IMR-90 (cell line): ENCODE results near the gene CBX8. TPM values are rescaled to one million over a fixed set of nuclear protein-coding genes. Genes with fewer than 3 reads are reported as not detected.

Experiments used
- ATAC-seq: fragments of 200-7000 bp; cut with Tn5 transposase; 2 replicates; pipeline ENCODE4 v1.9.1; 2020; ENCODE audit warnings: low read depth, mild to moderate bottlenecking, moderate library complexity
- BruUV-seq: library from RNA; stranded (reverse); fragments of 400-500 nt; replicated peaks from 2 replicates; lab custom pipeline; 2021; lab: Mats Ljungman, UMichigan
- CTCF ChIA-PET: fragments of 300-600 bp; formaldehyde crosslinking; extraction: SDS; loops from one replicate; lab custom pipeline; 2021; ENCODE audit warnings: antibody characterized with exemption; lab: Yijun Ruan, JAX
- POLR2A ChIA-PET: fragments of 300-600 bp; sonication (Branson Sonifier 250); formaldehyde crosslinking; loops from one replicate; lab custom pipeline; 2022; ENCODE audit warnings: antibody characterized with exemption; ENCODE audit not compliant: unreplicated experiment; lab: Charles Lee
- DNase-seq: peaks from one replicate; pipeline ENCODE4 v3.0.0; 2013
- H2AFZ ChIP-seq: replicated peaks from 2 replicates; pipeline ENCODE3; 2013; ENCODE audit warnings: low read length, mild to moderate bottlenecking; ENCODE audit not compliant: poor library complexity
- H2AK5ac ChIP-seq: 2 replicates; pipeline ENCODE4 v1.6.1; 2013; ENCODE audit warnings: low read depth, low read length, inconsistent platforms
- H2AK9ac ChIP-seq: replicated peaks from 2 replicates; pipeline ENCODE3; 2013; ENCODE audit warnings: mild to moderate bottlenecking, low read depth, low read length, moderate library complexity; ENCODE audit not compliant: poor library complexity
- H2BK120ac ChIP-seq: 2 replicates; pipeline ENCODE4 v1.6.1; 2013; ENCODE audit warnings: low read depth, low read length, inconsistent platforms
- H2BK15ac ChIP-seq: 3 replicates; pipeline ENCODE4 v1.6.1; 2013; ENCODE audit warnings: low read depth, low read length, inconsistent platforms
- H2BK20ac ChIP-seq: 2 replicates; pipeline ENCODE4 v1.6.1; 2013; ENCODE audit warnings: low read depth, mild to moderate bottlenecking, inconsistent platforms, low read length, moderate library complexity
- H2BK5ac ChIP-seq: 2 replicates; pipeline ENCODE4 v1.6.1; 2013; ENCODE audit warnings: mild to moderate bottlenecking, low read depth, low read length, inconsistent platforms; ENCODE audit not compliant: poor library complexity, severe bottlenecking
- H3K14ac ChIP-seq: replicated peaks from 2 replicates; pipeline ENCODE4 v1.6.1; 2013; ENCODE audit warnings: low read depth, low read length, inconsistent platforms
- H3K18ac ChIP-seq: 2 replicates; pipeline ENCODE4 v1.6.1; 2013; ENCODE audit warnings: low read depth, low read length, control low read depth
- H3K23ac ChIP-seq: 2 replicates; pipeline ENCODE4 v1.6.1; 2013; ENCODE audit warnings: low read depth, low read length, inconsistent platforms
- H3K27ac ChIP-seq: 2 replicates; pipeline ENCODE4 v1.5.1; 2013; ENCODE audit warnings: mild to moderate bottlenecking, control low read depth, low read length; ENCODE audit not compliant: insufficient read depth
- H3K27me3 ChIP-seq: 2 replicates; pipeline ENCODE4 v1.6.1; 2013; ENCODE audit warnings: low read length; ENCODE audit not compliant: control insufficient read depth, insufficient read depth
- H3K36me3 ChIP-seq: 2 replicates; pipeline ENCODE4 v1.6.1; 2013; ENCODE audit warnings: low read length, mixed read lengths; ENCODE audit not compliant: control insufficient read depth, insufficient read depth
- H3K4ac ChIP-seq: 2 replicates; pipeline ENCODE4 v1.6.1; 2013; ENCODE audit warnings: low read depth, low read length, inconsistent platforms
- H3K4me1 ChIP-seq: 2 replicates; pipeline ENCODE4 v1.6.1; 2013; ENCODE audit warnings: low read length, mixed read lengths; ENCODE audit not compliant: control insufficient read depth, insufficient read depth
- H3K4me2 ChIP-seq: 2 replicates; pipeline ENCODE4 v1.6.1; 2013; ENCODE audit warnings: low read depth, mild to moderate bottlenecking, control low read depth, low read length, moderate library complexity
- H3K4me3 ChIP-seq: 2 replicates; pipeline ENCODE4 v1.5.1; 2013; ENCODE audit warnings: low read depth, mild to moderate bottlenecking, control low read depth, low read length, moderate library complexity; ENCODE audit not compliant: insufficient read depth
- H3K56ac ChIP-seq: 2 replicates; pipeline ENCODE4 v1.6.1; 2013; ENCODE audit warnings: low read length, inconsistent platforms; ENCODE audit not compliant: insufficient read depth; ENCODE audit errors: extremely low read depth
- H3K79me1 ChIP-seq, 2 experiments: 2 replicates each; pipeline ENCODE4 v1.6.1; 2013; ENCODE audit warnings: low read length in 2 of 2, inconsistent platforms in 1 of 2, low read depth in 1 of 2
- H3K9ac ChIP-seq: 2 replicates; pipeline ENCODE4 v1.6.1; 2013; ENCODE audit warnings: low read depth, low read length, control low read depth
- H3K9me1 ChIP-seq: 2 replicates; pipeline ENCODE4 v1.6.1; 2013; ENCODE audit warnings: low read length, inconsistent platforms; ENCODE audit not compliant: insufficient read depth
- H3K9me3 ChIP-seq: 2 replicates; pipeline ENCODE4 v1.6.1; 2013; ENCODE audit warnings: low read length; ENCODE audit not compliant: control insufficient read depth, insufficient read depth
- H4K20me1 ChIP-seq: 2 replicates; pipeline ENCODE4 v1.6.1; 2013; ENCODE audit warnings: low read length, inconsistent platforms; ENCODE audit not compliant: insufficient read depth
- H4K5ac ChIP-seq: 2 replicates; pipeline ENCODE4 v1.6.1; 2013; ENCODE audit warnings: mild to moderate bottlenecking, low read depth, low read length, control low read depth
- H4K8ac ChIP-seq, 2 experiments: 2 replicates each; pipeline ENCODE4 v1.6.1; 2013; ENCODE audit warnings: low read depth in 2 of 2, low read length in 2 of 2, control low read depth in 1 of 2, inconsistent platforms in 1 of 2
- H4K91ac ChIP-seq: 2 replicates; pipeline ENCODE4 v1.6.1; 2013; ENCODE audit warnings: low read depth, low read length, inconsistent platforms; ENCODE audit not compliant: insufficient read depth
- BHLHE40 ChIP-seq: fragments of 150-350 bp; IDR thresholded peaks from 2 replicates; pipeline ENCODE4 v1.6.1; 2016; ENCODE audit warnings: mild to moderate bottlenecking, low read depth, low read length
- CEBPB ChIP-seq: IDR thresholded peaks from 2 replicates; pipeline ENCODE4 v1.6.1; 2012; ENCODE audit warnings: low read depth, low read length, improper control_type of control experiment
- CHD1 ChIP-seq: IDR thresholded peaks from 2 replicates; pipeline ENCODE4 v1.6.1; 2012; ENCODE audit warnings: low read depth, low read length, improper control_type of control experiment
- CTCF ChIP-seq: conservative IDR thresholded peaks from 2 replicates; pipeline ENCODE4 v1.5.1; 2012; ENCODE audit warnings: mild to moderate bottlenecking, low read depth, low read length, improper control_type of control experiment
- MAFK ChIP-seq: IDR thresholded peaks from 2 replicates; pipeline ENCODE4 v1.6.1; 2012; ENCODE audit warnings: low read depth, low read length, improper control_type of control experiment
- MAZ ChIP-seq: IDR thresholded peaks from 2 replicates; pipeline ENCODE4 v1.6.1; 2012; ENCODE audit warnings: low read depth, mild to moderate bottlenecking, low read length, improper control_type of control experiment, moderate library complexity, borderline replicate concordance
- MXI1 ChIP-seq: IDR thresholded peaks from 2 replicates; pipeline ENCODE4 v1.6.1; 2012; ENCODE audit warnings: low read depth, mild to moderate bottlenecking, low read length, moderate library complexity, borderline replicate concordance
- NFE2L2 ChIP-seq: fragments of 150-350 bp; IDR thresholded peaks from 2 replicates; pipeline ENCODE4 v1.6.1; 2016; ENCODE audit warnings: low read depth, mild to moderate bottlenecking, low read length
- POLR2A ChIP-seq: IDR thresholded peaks from 2 replicates; pipeline ENCODE4 v1.6.1; 2012; ENCODE audit warnings: mild to moderate bottlenecking, low read depth, low read length
- RAD21 ChIP-seq: IDR thresholded peaks from 2 replicates; pipeline ENCODE4 v1.6.1; 2012; ENCODE audit warnings: low read length, improper control_type of control experiment
- RCOR1 ChIP-seq: IDR thresholded peaks from 2 replicates; pipeline ENCODE4 v1.6.1; 2012; ENCODE audit warnings: mild to moderate bottlenecking, low read length, improper control_type of control experiment; ENCODE audit not compliant: insufficient replicate concordance
- RFX5 ChIP-seq: IDR thresholded peaks from 2 replicates; pipeline ENCODE4 v1.8.0; 2012; ENCODE audit warnings: low read depth, mild to moderate bottlenecking, low read length, moderate library complexity
- SMC3 ChIP-seq: fragments of 150-350 bp; IDR thresholded peaks from 2 replicates; pipeline ENCODE4 v1.6.1; 2016; ENCODE audit warnings: low read depth, mild to moderate bottlenecking, antibody characterized with exemption, low read length, moderate library complexity
- WGBS, 2 experiments: methylation state at CpG; one replicate each; pipeline versions ENCODE4 v1.1.5 to v1.1.7; 2013; ENCODE audit warnings: missing lambda C conversion rate in 2 of 2; ENCODE audit not compliant: insufficient read length in 1 of 2; ENCODE audit errors: extremely low coverage in 2 of 2; 5-methylcytosine and 5-hydroxymethylcytosine counted together
- dilution Hi-C: fragments of 300-500 bp; cut with HindIII; formaldehyde crosslinking; loops from one replicate; pipeline ENCODE4 v1.14.3; 2018; ENCODE audit warnings: low sequenced_read_pairs; ENCODE audit not compliant: unreplicated experiment
- in situ Hi-C: fragments of 300-500 bp; cut with MboI; formaldehyde crosslinking; loops from 3 replicates; pipeline ENCODE4 v1.14.3; 2019; ENCODE audit warnings: low sequenced_read_pairs, inconsistent platforms, mixed read lengths
- intact Hi-C: fragments of 100-400 bp; cut with micrococcal nuclease; formaldehyde crosslinking; loops from 2 replicates; pipeline ENCODE4 v1.10.0; 2022
- polyA plus RNA-seq, 3 experiments: library from polyadenylated mRNA; depleted of rRNA; stranded (reverse); fragments of >200 nt; gene quantifications; 2 replicates each; pipeline ENCODE4 v1.2.3, GENCODE V29; 2012; ENCODE audit warnings: low replicate concordance in 1 of 3
- total RNA-seq: library from RNA; depleted of rRNA; stranded (reverse); fragments of >200 nt; gene quantifications from 2 replicates; pipeline ENCODE4 v1.2.3, GENCODE V29; 2012

Gene CBX8
- total and polyA plus RNA-seq, 2 of the 4 experiments (the other 2 are of a cell fraction): 3.2 to 5.4 TPM

DNA sequence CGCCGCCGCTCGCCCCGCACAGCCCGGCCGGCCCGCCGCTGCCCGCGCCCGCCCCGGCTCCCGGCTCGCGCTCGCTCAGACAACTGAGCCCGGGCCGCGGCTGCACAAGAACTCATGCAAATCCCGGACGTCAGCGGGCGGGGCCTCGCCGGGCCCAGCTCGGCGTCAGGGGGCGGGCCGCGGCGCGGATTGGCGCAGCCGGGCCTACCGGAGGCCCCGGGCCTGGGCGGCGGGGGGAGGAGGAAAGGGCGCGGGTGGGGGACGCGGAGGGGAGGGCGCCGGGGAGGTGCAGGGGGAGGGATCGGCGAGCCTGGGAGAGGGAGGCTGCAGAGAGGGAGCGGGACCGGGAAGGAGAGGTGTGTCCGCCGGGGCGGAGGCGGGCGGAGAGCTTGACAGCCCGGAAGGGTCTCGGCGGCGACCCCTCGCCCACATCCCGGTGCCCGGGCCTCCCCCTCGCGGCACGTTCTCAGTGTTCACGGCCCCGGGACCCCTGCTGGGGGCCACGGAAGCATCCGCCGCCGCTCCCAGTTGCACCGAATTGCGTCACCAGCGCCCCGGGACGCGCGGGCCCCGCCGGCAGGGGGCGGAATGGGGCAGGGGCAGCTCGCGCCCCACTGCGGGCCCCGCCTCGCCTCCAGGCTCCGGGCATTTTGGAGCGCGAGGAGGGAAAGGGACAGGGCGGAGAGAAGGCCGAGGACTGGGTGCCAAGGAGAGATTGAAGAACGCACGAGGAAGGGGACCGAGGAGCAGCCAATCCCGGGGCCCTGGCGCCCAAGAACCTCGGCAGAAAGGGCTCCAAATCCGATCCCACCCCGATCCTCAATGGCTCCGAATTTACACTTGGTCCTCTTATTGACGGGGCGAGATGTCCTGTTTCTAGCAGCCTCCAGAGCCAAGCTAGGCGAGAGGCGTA lies 42.7 kb upstream of the CBX8 start, which contains the start of gene CBX4:
CBX4 (minus strand) TSS at position 85 of the 913 bp plus-strand sequence. CDS start 189 bp downstream, outside the sequence.
- ATAC-seq: peak; percentile 85
- dilution Hi-C loops (no loop called here), in situ Hi-C loops (loop anchor here (10.0 kb wide), 1 partner anchor 145 kb away; no protein-coding TSS in a partner anchor), intact Hi-C loops (loop anchor here (1.0 to 5.0 kb wide), 3 partner anchors 46 to 153 kb away; no protein-coding TSS in a partner anchor)
- peak within 1 kb of the TSS; percentile 75; the same call in 1 of the 2 replicates for H3K18ac ChIP-seq
- 0 out of 2 replicates have a peak, but pooled peaks cover 2% of the 10 kb centered on the region for H3K9me1 ChIP-seq
- H3K14ac ChIP-seq: peak within 1 kb of the TSS; percentile 89
- peak within 1 kb of the TSS; percentile 76 for H3K27ac ChIP-seq
- peak within 1 kb of the TSS; percentile 83 for H4K91ac ChIP-seq
- BruUV-seq: no TSS peak
- H2AK9ac ChIP-seq: peak within 1 kb of the TSS; percentile 94
- peak within 1 kb of the TSS; percentile 56 for H2BK120ac ChIP-seq
- H3K4me2 ChIP-seq: peak within 1 kb of the TSS; percentile 89
- peak within 1 kb of the TSS; percentile 42; the same call in 1 of the 2 replicates for H2BK20ac ChIP-seq
- peaks cover 6% of the 10 kb centered on the region; the same call in 1 of the 2 replicates for H3K36me3 ChIP-seq
- peaks cover 6% of the 10 kb centered on the region; the same call in 1 of the 2 replicates for H3K9me3 ChIP-seq
- peak within 1 kb of the TSS; percentile 98 for H3K23ac ChIP-seq
- H2AFZ ChIP-seq: peak within 1 kb of the TSS; percentile 92
- ChIA-PET CTCF (interaction anchor here (1.4 to 2.5 kb wide), 4 partner anchors 10 to 154 kb away, joined by 3 to 12 read pairs (median 6); no protein-coding TSS in a partner anchor), POLR2A (interaction anchor here (0.8 to 1.0 kb wide), 2 partner anchors 9 to 43 kb away, joined by 5 to 6 read pairs; partner anchors contain the start of gene CBX8)
- H2AK5ac ChIP-seq: peak within 1 kb of the TSS; percentile 77; the same call in 1 of the 2 replicates
- H4K8ac ChIP-seq: peak within 1 kb of the TSS in 1 of 2 experiments; percentile 75; a peak in 2 of 4 replicates
- H4K20me1 ChIP-seq: peaks cover 38% of the 10 kb centered on the region
- 2% methylated on average over 20 of the region's 103 CpGs; no CpG with 5 or more reads in 1 of the 2 experiments for WGBS, 2 experiments
- H3K4ac ChIP-seq: peak within 1 kb of the TSS; percentile 76
- H2BK15ac ChIP-seq: peak within 1 kb of the TSS; percentile 68; the same call in 1 of the 3 replicates
- peaks cover 10 to 39% of the 10 kb centered on the region in 2 experiments; a peak in 3 of 4 replicates for H3K79me1 ChIP-seq
- peak; percentile 90 for DNase-seq
- H3K9ac ChIP-seq: peak within 1 kb of the TSS; percentile 90
- H2BK5ac ChIP-seq: peak within 1 kb of the TSS; percentile 82
- H3K4me3 ChIP-seq: peak within 1 kb of the TSS; percentile 79
- peaks cover 23% of the 10 kb centered on the region for H3K4me1 ChIP-seq
- no peak within 1 kb of the TSS; the same call in 1 of the 2 replicates for H4K5ac ChIP-seq
- peaks cover 40% of the 10 kb centered on the region for H3K27me3 ChIP-seq
- H3K56ac ChIP-seq: peak within 1 kb of the TSS; percentile 96
- TF ChIP-seq CTCF (peak; percentile 70), MAFK (no peak), MXI1 (no peak), SMC3 (peak; percentile 22; the same call in 1 of the 2 replicates), MAZ (peak; percentile 81), RAD21 (peak; percentile 35), CHD1 (no peak), RFX5 (no peak), NFE2L2 (no peak), BHLHE40 (0 out of 2 replicates have a peak, but pooled peaks have one; percentile 32), POLR2A (peak; percentile 92), CEBPB (peak; percentile 95), RCOR1 (no peak)
